Activated naive CD4-positive, alpha-beta T cell (primary cell): ENCODE data around the gene FRMD7.
"Not testable (repeated sequence)": the region's sequence is repeated elsewhere in the genome, so short reads cannot be mapped to it uniquely, and the experiment has no call there.

Experiments
- DNase-seq, 4 experiments: peaks; one replicate each; lab custom pipeline; 2025; lab: John Stamatoyannopoulos, UW

Gene FRMD7

GRCh38 chrX:132093239-132093860 lies 34.5 kb downstream of the FRMD7 start:
- DNase-seq = no peak

GRCh38 chrX:132092439-132093065 lies 35.3 kb downstream of the FRMD7 start:
- DNase-seq = peak in 2 of 4 experiments; percentile 2 to 4

- no peak for DNase-seq
Measured at GRCh38 chrX:132090403-132091159, 37.2 kb downstream of the FRMD7 start.

GRCh38 chrX:132088864-132089263 lies 39.0 kb downstream of the FRMD7 start:
- no peak for DNase-seq

GRCh38 chrX:132086672-132087071 lies 41.1 kb downstream of the FRMD7 start:
- DNase-seq = no peak

GRCh38 chrX:132085786-132086185 lies 42.0 kb downstream of the FRMD7 start:
- no peak for DNase-seq

- DNase-seq = no peak
Measured at GRCh38 chrX:132077912-132078311, 49.9 kb downstream of the FRMD7 start.

- no peak for DNase-seq
Measured at GRCh38 chrX:132077414-132077813, 50.4 kb downstream of the FRMD7 start.

- DNase-seq = no peak
Measured at GRCh38 chrX:132071254-132071653, 56.6 kb downstream of the FRMD7 start.

GRCh38 chrX:132068405-132068804 lies 59.4 kb downstream of the FRMD7 start:
- DNase-seq = no peak

GRCh38 chrX:132063862-132064261 lies 64.0 kb downstream of the FRMD7 start:
- no peak for DNase-seq

- no peak for DNase-seq
Measured at GRCh38 chrX:132063334-132063733, 64.5 kb downstream of the FRMD7 start.

GRCh38 chrX:132059973-132060540 lies 67.8 kb downstream of the FRMD7 start:
- DNase-seq = no peak

GRCh38 chrX:132058975-132059374 lies 68.8 kb downstream of the FRMD7 start:
- no peak for DNase-seq

- DNase-seq = no peak
Measured at GRCh38 chrX:132058050-132058449, 69.8 kb downstream of the FRMD7 start.

GRCh38 chrX:132051778-132052177 lies 76.0 kb downstream of the FRMD7 start:
- DNase-seq = not testable (repeated sequence)

- no peak for DNase-seq
Measured at GRCh38 chrX:132046533-132046932, 81.3 kb downstream of the FRMD7 start.

- no peak for DNase-seq
Measured at GRCh38 chrX:132045456-132045855, 82.4 kb downstream of the FRMD7 start.

- DNase-seq = no peak
Measured at GRCh38 chrX:132044953-132045352, 82.9 kb downstream of the FRMD7 start.

GRCh38 chrX:132043977-132044376 lies 83.8 kb downstream of the FRMD7 start:
- no peak for DNase-seq

GRCh38 chrX:132041015-132041414 lies 86.8 kb downstream of the FRMD7 start:
- DNase-seq = no peak

- DNase-seq = no peak
Measured at GRCh38 chrX:132040066-132040465, 87.8 kb downstream of the FRMD7 start.

GRCh38 chrX:132037479-132037993 lies 90.3 kb downstream of the FRMD7 start:
- no peak for DNase-seq
